HepG2 (cell line): Measurements from ENCODE around the gene NT5C2. TPM values are rescaled to one million over a fixed set of nuclear protein-coding genes. Genes with fewer than 3 reads are reported as not detected.

Experiments
- FOSL2 ChIP-seq: sonication (generic); formaldehyde crosslinking; IDR thresholded peaks from 2 replicates; pipeline ENCODE4 v1.4.0; 2020; ENCODE audit warnings: missing genetic modification reagents
- FOXA1 ChIP-seq, 2 experiments: fragments of 450-650 bp in 1 of 2; sonication (generic) in 1 of 2; formaldehyde crosslinking in 1 of 2; IDR thresholded peaks; 2 replicates each; pipeline versions ENCODE4 v1.4.0 to v1.6.1; 2016 to 2020; ENCODE audit warnings: missing genetic modification reagents in 1 of 2
- HNF4G ChIP-seq, 2 experiments: sonication (generic) in 1 of 2; formaldehyde crosslinking in 1 of 2; IDR thresholded peaks; 2 replicates each; pipeline versions ENCODE4 v1.4.0 to v1.6.1; 2011 to 2020; ENCODE audit warnings: borderline replicate concordance in 2 of 2, low read depth in 2 of 2, mild to moderate bottlenecking in 2 of 2, low read length in 1 of 2, missing genetic modification reagents in 1 of 2, moderate library complexity in 1 of 2
- KAT2B ChIP-seq: fragments of 150-350 bp; IDR thresholded peaks from 2 replicates; pipeline ENCODE4 v1.6.1; 2014; ENCODE audit warnings: low read depth, low read length, borderline replicate concordance
- NFYB ChIP-seq: sonication (generic); formaldehyde crosslinking; IDR thresholded peaks from 2 replicates; pipeline ENCODE4 v1.4.0; 2020; ENCODE audit warnings: missing genetic modification reagents
- SOX13 ChIP-seq, 3 experiments: fragments of 450-650 bp in 1 of 3; sonication (generic) in 1 of 3; formaldehyde crosslinking in 1 of 3; IDR thresholded peaks in 2 of 3; conservative IDR thresholded peaks in 1 of 3; 2 replicates each; pipeline versions ENCODE4 v1.5.0 to v1.6.1; 2016 to 2020; ENCODE audit warnings: antibody characterized with exemption in 1 of 3, mild to moderate bottlenecking in 1 of 3, missing compliant biosample characterization in 1 of 3, missing genetic modification reagents in 1 of 3, moderate library complexity in 1 of 3
- THAP11 ChIP-seq: IDR thresholded peaks from 2 replicates; pipeline ENCODE4 v1.6.1; 2016; ENCODE audit warnings: missing biosample characterization, missing genetic modification reagents
- TOPORS ChIP-seq: sonication (generic); formaldehyde crosslinking; IDR thresholded peaks from 2 replicates; pipeline ENCODE4 v1.8.0; 2023; ENCODE audit warnings: mild to moderate bottlenecking, missing genetic modification reagents
- XRCC5 ChIP-seq: fragments of 200-400 bp; formaldehyde crosslinking; optimal IDR thresholded peaks from 2 replicates; pipeline ENCODE3; 2017; ENCODE audit warnings: mild to moderate bottlenecking, low read length
- ZNF335 ChIP-seq: sonication (generic); formaldehyde crosslinking; IDR thresholded peaks from 2 replicates; pipeline ENCODE4 v1.4.0; 2020; ENCODE audit warnings: missing genetic modification reagents
- ZNF703 ChIP-seq: sonication (generic); formaldehyde crosslinking; IDR thresholded peaks from 2 replicates; pipeline ENCODE4 v1.5.1; 2020; ENCODE audit warnings: missing genetic modification reagents, mild to moderate bottlenecking, moderate library complexity, borderline replicate concordance
- polyA plus RNA-seq, 8 experiments: library from polyadenylated mRNA; depleted of rRNA in 3 of 8; stranded (reverse) in 7 of 8; unstranded in 1 of 8; fragments of >200 nt; fragmentation: Illumina TruSeq in 4 of 8; extraction: Trizol in 4 of 8; gene quantifications; 2 replicates each; pipeline versions ENCODE4 v1.2.1 to v1.2.3, GENCODE V29; 2011 to 2016; ENCODE audit warnings: low read depth in 4 of 8, missing spikeins in 1 of 8, mixed read lengths in 1 of 8; ENCODE audit not compliant: insufficient read depth in 1 of 8
- total RNA-seq, 5 experiments: library from RNA; depleted of rRNA; stranded (reverse); fragments of >200 nt; fragmentation: Illumina TruSeq; extraction: Trizol; gene quantifications; 2 replicates each; pipeline ENCODE4 v1.2.3, GENCODE V29; 2016; ENCODE audit warnings: low read depth in 1 of 5
- TF ChIP-seq, protein P1 (sequence below): sonication (generic); formaldehyde crosslinking; IDR thresholded peaks from 2 replicates; pipeline ENCODE4 v1.5.0; 2020; ENCODE audit warnings: missing genetic modification reagents
- TF ChIP-seq, protein P2 (sequence below): sonication (generic); formaldehyde crosslinking; IDR thresholded peaks from 2 replicates; pipeline ENCODE4 v1.4.0; 2020; ENCODE audit warnings: missing genetic modification reagents, borderline replicate concordance
- TF ChIP-seq, protein P3 (sequence below): sonication (generic); formaldehyde crosslinking; IDR thresholded peaks from 2 replicates; pipeline ENCODE4 v1.4.0; 2020; ENCODE audit warnings: missing genetic modification reagents
- TF ChIP-seq, protein P4 (sequence below): IDR thresholded peaks from 2 replicates; pipeline ENCODE4 v1.6.1; 2016; ENCODE audit warnings: low read depth, borderline replicate concordance
- TF ChIP-seq, protein P5 (sequence below): sonication (generic); formaldehyde crosslinking; IDR thresholded peaks from 2 replicates; pipeline ENCODE4 v1.4.0; 2020; ENCODE audit warnings: missing genetic modification reagents, borderline replicate concordance

Gene NT5C2
- total and polyA plus RNA-seq, 2 of the 13 experiments (the other 11 are each of a cell fraction or from before 2014, with no cell fraction given), result 40.6 to 55.2 TPM

DNA sequence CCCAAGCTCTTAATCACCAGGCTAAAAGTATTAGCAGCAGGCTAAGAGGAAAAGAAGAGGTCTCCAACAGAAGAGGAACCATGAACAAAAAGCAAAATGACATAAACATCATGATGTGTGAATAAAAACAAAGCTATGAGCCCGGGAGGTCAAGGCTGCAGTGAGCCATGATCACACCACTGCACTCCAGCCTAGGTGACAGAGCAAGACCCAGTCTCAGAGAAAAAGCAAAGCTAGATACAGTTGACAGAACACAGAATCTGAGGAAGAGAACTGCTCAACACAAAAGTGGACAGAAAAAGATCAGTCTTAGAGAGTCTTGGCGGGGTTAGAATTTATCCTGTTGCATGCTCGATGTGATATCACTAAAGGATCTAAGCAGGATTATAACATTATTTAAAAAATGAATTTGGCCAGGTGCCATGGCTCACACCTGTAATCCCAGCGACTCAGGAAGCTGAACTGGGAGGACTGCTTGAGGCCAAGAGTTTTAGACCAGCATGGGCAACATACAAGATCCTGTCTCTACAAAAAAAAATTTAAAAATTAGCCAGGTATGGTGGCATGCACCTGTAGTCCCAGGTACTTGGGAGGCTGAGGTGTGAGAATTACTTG, 37.5 kb downstream of the NT5C2 start (continued):
- TF ChIP-seq, protein P1, sequence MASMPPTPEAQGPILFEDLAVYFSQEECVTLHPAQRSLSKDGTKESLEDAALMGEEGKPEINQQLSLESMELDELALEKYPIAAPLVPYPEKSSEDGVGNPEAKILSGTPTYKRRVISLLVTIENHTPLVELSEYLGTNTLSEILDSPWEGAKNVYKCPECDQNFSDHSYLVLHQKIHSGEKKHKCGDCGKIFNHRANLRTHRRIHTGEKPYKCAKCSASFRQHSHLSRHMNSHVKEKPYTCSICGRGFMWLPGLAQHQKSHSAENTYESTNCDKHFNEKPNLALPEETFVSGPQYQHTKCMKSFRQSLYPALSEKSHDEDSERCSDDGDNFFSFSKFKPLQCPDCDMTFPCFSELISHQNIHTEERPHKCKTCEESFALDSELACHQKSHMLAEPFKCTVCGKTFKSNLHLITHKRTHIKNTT (CRISPR knock-in tag), result no peak
- TF ChIP-seq KAT2B, result no peak
- TF ChIP-seq ZNF335, result 0 out of 2 replicates have a peak, but pooled peaks have one; percentile 30
- TF ChIP-seq FOSL2 (CRISPR knock-in tag), result 0 out of 2 replicates have a peak, but pooled peaks have one; percentile 16
- TF ChIP-seq HNF4G (IDR thresholded peaks at IDR 0.05; ENCODE audit: borderline replicate concordance, low read depth, low read length), result no peak
- no peak for TF ChIP-seq HNF4G (CRISPR knock-in tag; IDR thresholded peaks at IDR 0.05; ENCODE audit: borderline replicate concordance, low read depth)
- TF ChIP-seq, protein P2, sequence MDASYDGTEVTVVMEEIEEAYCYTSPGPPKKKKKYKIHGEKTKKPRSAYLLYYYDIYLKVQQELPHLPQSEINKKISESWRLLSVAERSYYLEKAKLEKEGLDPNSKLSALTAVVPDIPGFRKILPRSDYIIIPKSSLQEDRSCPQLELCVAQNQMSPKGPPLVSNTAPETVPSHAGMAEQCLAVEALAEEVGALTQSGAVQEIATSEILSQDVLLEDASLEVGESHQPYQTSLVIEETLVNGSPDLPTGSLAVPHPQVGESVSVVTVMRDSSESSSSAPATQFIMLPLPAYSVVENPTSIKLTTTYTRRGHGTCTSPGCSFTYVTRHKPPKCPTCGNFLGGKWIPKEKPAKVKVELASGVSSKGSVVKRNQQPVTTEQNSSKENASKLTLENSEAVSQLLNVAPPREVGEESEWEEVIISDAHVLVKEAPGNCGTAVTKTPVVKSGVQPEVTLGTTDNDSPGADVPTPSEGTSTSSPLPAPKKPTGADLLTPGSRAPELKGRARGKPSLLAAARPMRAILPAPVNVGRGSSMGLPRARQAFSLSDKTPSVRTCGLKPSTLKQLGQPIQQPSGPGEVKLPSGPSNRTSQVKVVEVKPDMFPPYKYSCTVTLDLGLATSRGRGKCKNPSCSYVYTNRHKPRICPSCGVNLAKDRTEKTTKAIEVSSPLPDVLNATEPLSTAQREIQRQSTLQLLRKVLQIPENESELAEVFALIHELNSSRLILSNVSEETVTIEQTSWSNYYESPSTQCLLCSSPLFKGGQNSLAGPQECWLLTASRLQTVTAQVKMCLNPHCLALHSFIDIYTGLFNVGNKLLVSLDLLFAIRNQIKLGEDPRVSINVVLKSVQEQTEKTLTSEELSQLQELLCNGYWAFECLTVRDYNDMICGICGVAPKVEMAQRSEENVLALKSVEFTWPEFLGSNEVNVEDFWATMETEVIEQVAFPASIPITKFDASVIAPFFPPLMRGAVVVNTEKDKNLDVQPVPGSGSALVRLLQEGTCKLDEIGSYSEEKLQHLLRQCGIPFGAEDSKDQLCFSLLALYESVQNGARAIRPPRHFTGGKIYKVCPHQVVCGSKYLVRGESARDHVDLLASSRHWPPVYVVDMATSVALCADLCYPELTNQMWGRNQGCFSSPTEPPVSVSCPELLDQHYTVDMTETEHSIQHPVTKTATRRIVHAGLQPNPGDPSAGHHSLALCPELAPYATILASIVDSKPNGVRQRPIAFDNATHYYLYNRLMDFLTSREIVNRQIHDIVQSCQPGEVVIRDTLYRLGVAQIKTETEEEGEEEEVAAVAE, result no peak
- no peak for TF ChIP-seq NFYB (CRISPR knock-in tag)
- no peak for TF ChIP-seq FOXA1 (IDR thresholded peaks at IDR 0.05)
- TF ChIP-seq FOXA1 (CRISPR knock-in tag; IDR thresholded peaks at IDR 0.05), result no peak
- no peak for TF ChIP-seq SOX13 (IDR thresholded peaks at IDR 0.05)
- peak in 1 of 2 experiments; percentile 50; a peak in 1 of 4 replicates for TF ChIP-seq SOX13 (CRISPR knock-in tag; conservative IDR thresholded peaks at IDR 0.05 in 1 of 2, IDR thresholded peaks at IDR 0.05 in 1 of 2)
- TF ChIP-seq, protein P3, sequence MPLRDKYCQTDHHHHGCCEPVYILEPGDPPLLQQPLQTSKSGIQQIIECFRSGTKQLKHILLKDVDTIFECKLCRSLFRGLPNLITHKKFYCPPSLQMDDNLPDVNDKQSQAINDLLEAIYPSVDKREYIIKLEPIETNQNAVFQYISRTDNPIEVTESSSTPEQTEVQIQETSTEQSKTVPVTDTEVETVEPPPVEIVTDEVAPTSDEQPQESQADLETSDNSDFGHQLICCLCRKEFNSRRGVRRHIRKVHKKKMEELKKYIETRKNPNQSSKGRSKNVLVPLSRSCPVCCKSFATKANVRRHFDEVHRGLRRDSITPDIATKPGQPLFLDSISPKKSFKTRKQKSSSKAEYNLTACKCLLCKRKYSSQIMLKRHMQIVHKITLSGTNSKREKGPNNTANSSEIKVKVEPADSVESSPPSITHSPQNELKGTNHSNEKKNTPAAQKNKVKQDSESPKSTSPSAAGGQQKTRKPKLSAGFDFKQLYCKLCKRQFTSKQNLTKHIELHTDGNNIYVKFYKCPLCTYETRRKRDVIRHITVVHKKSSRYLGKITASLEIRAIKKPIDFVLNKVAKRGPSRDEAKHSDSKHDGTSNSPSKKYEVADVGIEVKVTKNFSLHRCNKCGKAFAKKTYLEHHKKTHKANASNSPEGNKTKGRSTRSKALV (CRISPR knock-in tag), result no peak
- no peak for TF ChIP-seq TOPORS
- TF ChIP-seq, protein P4, sequence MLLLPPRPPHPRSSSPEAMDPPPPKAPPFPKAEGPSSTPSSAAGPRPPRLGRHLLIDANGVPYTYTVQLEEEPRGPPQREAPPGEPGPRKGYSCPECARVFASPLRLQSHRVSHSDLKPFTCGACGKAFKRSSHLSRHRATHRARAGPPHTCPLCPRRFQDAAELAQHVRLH (CRISPR knock-in tag), result no peak
- TF ChIP-seq XRCC5, result no peak
- no peak for TF ChIP-seq ZNF703 (CRISPR knock-in tag)
- TF ChIP-seq, protein P5, sequence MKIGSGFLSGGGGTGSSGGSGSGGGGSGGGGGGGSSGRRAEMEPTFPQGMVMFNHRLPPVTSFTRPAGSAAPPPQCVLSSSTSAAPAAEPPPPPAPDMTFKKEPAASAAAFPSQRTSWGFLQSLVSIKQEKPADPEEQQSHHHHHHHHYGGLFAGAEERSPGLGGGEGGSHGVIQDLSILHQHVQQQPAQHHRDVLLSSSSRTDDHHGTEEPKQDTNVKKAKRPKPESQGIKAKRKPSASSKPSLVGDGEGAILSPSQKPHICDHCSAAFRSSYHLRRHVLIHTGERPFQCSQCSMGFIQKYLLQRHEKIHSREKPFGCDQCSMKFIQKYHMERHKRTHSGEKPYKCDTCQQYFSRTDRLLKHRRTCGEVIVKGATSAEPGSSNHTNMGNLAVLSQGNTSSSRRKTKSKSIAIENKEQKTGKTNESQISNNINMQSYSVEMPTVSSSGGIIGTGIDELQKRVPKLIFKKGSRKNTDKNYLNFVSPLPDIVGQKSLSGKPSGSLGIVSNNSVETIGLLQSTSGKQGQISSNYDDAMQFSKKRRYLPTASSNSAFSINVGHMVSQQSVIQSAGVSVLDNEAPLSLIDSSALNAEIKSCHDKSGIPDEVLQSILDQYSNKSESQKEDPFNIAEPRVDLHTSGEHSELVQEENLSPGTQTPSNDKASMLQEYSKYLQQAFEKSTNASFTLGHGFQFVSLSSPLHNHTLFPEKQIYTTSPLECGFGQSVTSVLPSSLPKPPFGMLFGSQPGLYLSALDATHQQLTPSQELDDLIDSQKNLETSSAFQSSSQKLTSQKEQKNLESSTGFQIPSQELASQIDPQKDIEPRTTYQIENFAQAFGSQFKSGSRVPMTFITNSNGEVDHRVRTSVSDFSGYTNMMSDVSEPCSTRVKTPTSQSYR, result no peak
- no peak for TF ChIP-seq THAP11 (CRISPR knock-in tag)
